Mucosa of descending colon (tissue), 3 donors: ENCODE results near the gene RNU5D-1. TPM values are rescaled to one million over a fixed set of nuclear protein-coding genes. Genes with fewer than 3 reads are reported as not detected.

Experiments
- ATAC-seq: fragments of 200-7000 bp; cut with Tn5 transposase; one replicate; pipeline ENCODE4 v1.9.1; 2020; ENCODE audit warnings: mild to moderate bottlenecking, moderate library complexity
- DNase-seq, 3 donors: peaks; one replicate each; pipeline ENCODE4 v3.0.0-alpha.2; 2020
- H3K36me3 ChIP-seq: fragments of 200-600 bp; one replicate; pipeline ENCODE4 v1.8.0; 2021; ENCODE audit warnings: low read depth, mild to moderate bottlenecking
- H3K4me1 ChIP-seq: fragments of 200-600 bp; one replicate; pipeline ENCODE4 v1.8.0; 2021; ENCODE audit warnings: low read depth, mild to moderate bottlenecking
- H3K4me3 ChIP-seq: fragments of 200-600 bp; one replicate; pipeline ENCODE4 v1.8.0; 2021; ENCODE audit warnings: mild to moderate bottlenecking
- H3K9me3 ChIP-seq: fragments of 200-600 bp; one replicate; pipeline ENCODE4 v1.8.0; 2021; ENCODE audit warnings: mild to moderate bottlenecking
- intact Hi-C, 2 donors: fragments of 100-400 bp; cut with DNase I in 1 of 2; cut with micrococcal nuclease in 1 of 2; formaldehyde crosslinking; loops; one replicate each; pipeline versions ENCODE4 v1.11.0 to v1.11.1; 2022; cut with DNase I, micrococcal nuclease
- total RNA-seq, 3 donors: library from RNA; stranded (reverse); fragmentation: NEBNext Ultra II Directional in 2 of 3; extraction: Animal tissue kit (Norgen Biotek cat#: 25700) in 2 of 3; gene quantifications; one replicate each; pipeline versions ENCODE4 v1.2.1 to v1.2.4, GENCODE V29; 2021 to 2023
- TF ChIP-seq, protein P1 (sequence below): fragments of 200-600 bp; IDR thresholded peaks from one replicate; pipeline ENCODE4 v1.8.0; 2022; ENCODE audit warnings: antibody characterized with exemption, mild to moderate bottlenecking
- donor health status: DM: no; HTN: no; CAD: no; lungs with moderate emphysema.
- donor health status: DM: no; HTN: no; CAD: no.
- donor health status: DM: no; HTN: yes; CAD: no.

The RNU5D-1 gene
- total RNA-seq, 3 donors from 2014 or later: 15.9 TPM; not detected in 2

DNA sequence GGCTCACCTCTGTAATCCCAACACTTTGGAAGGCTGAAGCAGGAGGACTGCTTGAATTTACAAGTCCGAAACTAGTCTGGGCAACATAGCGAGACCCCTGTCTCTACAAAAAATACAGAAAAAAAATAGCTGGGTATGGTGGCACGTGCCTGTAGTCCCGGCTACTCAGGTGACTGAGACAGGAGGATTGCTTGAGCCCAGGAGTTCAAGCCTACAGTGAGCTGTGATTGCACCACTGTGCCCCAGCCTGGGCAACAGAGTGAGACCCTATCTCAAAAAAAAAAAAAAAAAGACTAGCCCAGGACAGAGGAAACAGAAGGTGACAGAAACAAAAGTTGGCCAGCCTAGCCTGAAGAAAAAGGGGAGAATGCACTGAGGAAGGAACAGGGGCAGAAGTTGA, 35.3 kb downstream of the RNU5D-1 start:
- ATAC-seq (no peak), DNase-seq (no peak)
- TF ChIP-seq, protein P1, sequence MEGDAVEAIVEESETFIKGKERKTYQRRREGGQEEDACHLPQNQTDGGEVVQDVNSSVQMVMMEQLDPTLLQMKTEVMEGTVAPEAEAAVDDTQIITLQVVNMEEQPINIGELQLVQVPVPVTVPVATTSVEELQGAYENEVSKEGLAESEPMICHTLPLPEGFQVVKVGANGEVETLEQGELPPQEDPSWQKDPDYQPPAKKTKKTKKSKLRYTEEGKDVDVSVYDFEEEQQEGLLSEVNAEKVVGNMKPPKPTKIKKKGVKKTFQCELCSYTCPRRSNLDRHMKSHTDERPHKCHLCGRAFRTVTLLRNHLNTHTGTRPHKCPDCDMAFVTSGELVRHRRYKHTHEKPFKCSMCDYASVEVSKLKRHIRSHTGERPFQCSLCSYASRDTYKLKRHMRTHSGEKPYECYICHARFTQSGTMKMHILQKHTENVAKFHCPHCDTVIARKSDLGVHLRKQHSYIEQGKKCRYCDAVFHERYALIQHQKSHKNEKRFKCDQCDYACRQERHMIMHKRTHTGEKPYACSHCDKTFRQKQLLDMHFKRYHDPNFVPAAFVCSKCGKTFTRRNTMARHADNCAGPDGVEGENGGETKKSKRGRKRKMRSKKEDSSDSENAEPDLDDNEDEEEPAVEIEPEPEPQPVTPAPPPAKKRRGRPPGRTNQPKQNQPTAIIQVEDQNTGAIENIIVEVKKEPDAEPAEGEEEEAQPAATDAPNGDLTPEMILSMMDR: no peak
- intact Hi-C loops: no loop called here
- Histone ChIP-seq H3K4me1 (no peaks in the 10 kb centered on the region), H3K9me3 (no peaks in the 10 kb centered on the region), H3K36me3 (no peaks in the 10 kb centered on the region), H3K4me3 (no peak overlapping the region)

DNA sequence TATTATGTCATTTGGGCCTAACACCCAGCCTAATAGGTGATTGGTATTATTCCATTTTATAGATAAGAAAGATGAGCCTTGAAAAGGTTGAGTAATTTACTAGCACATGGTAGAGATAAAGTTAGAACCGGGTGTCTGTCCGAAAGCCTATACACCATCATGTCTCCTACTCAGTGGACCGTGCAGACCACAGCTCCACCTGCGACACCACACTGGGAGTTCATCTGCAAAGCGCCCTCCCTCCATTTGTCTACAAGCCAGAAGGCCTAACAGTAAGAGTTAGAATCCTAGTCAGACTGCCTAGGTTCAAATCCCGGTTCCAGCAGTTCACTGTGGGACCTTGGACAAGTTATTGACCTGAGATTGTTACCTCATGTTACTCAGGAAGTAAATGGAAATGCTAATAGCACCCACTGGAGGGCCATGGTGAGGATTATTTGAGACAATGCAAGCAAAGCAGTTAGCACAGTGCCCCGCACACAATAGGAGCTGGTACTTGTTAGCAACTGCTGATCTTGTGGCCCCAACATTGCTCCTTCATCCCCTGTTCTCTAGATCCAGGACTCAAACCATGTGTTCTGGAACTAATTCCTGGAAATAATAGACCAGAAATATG, 36.0 kb downstream of the RNU5D-1 start:
- DNase-seq: no peak
- Histone ChIP-seq H3K4me3 (no peak overlapping the region), H3K9me3 (no peaks in the 10 kb centered on the region), H3K36me3 (no peaks in the 10 kb centered on the region), H3K4me1 (no peaks in the 10 kb centered on the region)
- TF ChIP-seq, protein P1: no peak
- intact Hi-C loops: no loop called here
- peak; percentile 51 for ATAC-seq

DNA sequence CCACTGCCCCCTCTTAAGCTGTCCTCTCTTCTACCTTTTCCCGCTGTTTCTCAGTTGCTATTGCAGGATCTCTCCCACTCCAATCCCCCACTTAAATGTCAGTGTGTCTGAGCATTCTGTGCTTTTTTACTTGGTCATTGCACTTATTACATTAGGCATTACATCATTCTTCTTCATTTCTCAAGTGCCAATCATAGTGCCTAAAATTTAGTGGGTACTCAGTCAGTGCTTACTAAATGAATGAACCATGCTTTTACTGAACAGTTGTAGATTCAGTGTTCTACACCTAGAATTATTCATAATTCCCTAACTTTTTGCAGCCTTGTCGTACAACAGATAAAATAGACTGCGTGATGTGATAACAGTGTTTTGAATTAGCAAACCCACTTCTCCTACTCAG, 37.1 kb downstream of the RNU5D-1 start:
- ATAC-seq (no peak), DNase-seq (no peak)
- intact Hi-C loops: no loop called here
- no peak overlapping the region for H3K4me3 ChIP-seq
- no peaks in the 10 kb centered on the region for H3K36me3 ChIP-seq
- H3K4me1 ChIP-seq: no peaks in the 10 kb centered on the region
- TF ChIP-seq, protein P1: no peak
- H3K9me3 ChIP-seq: no peaks in the 10 kb centered on the region

DNA sequence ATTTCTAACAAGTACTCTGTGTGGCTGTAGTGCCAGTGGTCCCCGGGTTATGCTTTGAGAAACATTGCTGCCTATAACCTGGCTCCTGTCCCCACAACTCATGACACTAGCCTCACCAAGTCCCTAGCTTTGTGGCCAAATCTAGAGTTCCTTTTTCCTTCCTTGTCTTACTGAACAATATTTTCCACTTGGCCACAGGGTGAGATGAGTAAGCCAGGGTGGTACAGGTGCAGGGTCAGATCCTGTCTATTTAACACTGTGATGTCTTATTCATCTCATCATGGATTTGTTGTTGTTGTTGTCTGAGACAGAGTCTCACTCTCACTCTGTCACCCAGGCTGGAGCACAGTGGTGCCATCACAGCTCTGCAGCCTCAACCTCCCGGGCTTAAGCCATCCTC, 37.8 kb downstream of the RNU5D-1 start:
- no peak for ATAC-seq
- Histone ChIP-seq H3K36me3 (no peaks in the 10 kb centered on the region), H3K4me3 (no peak overlapping the region), H3K4me1 (no peaks in the 10 kb centered on the region), H3K9me3 (no peaks in the 10 kb centered on the region)
- intact Hi-C loops: no loop called here
- TF ChIP-seq, protein P1: no peak
- DNase-seq: no peak

DNA sequence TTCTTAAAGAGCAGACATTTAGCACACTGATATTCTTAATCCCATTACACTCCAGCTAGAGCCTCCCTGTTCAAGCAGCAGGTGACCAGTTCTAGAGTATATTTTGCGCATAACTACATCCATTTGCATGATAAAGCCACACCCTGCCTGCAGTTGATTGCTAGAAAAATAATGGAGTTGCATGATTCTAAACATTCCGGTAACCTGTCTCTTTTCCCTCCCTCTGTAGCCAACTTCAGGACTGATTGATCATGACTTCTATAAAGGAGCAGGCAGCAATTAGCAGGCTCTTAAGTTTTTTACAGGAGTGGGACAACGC, 41.6 kb downstream of the RNU5D-1 start:
- intact Hi-C loops: no loop called here
- Histone ChIP-seq H3K4me1 (no peaks in the 10 kb centered on the region), H3K9me3 (no peaks in the 10 kb centered on the region), H3K4me3 (no peak overlapping the region), H3K36me3 (no peaks in the 10 kb centered on the region)
- TF ChIP-seq, protein P1: no peak
- DNase-seq (no peak), ATAC-seq (no peak)
